ENCODE results near the gene FIBCD1. TPM values are rescaled to one million over a fixed set of nuclear protein-coding genes. Genes with fewer than 3 reads are reported as not detected.

FIBCD1 gene
- total RNA-seq, result 1 to 10 TPM in 1 of 4 donors, not detected in 3; 4.2 TPM

GRCh38 chr9:130938652-130939404 lies at the start of gene FIBCD1:
Gene FIBCD1 (minus strand): TSS chr9:130939247. CDS start chr9:130938607, 640 bp downstream.
- no peak for TF ChIP-seq CTCF (IDR thresholded peaks at IDR 0.05; ENCODE audit: low read depth)

- no peak for TF ChIP-seq CTCF (IDR thresholded peaks at IDR 0.05; ENCODE audit: low read depth)
Measured at GRCh38 chr9:130988400-130988747, 49.3 kb upstream of the FIBCD1 start.

GRCh38 chr9:130987738-130988399 lies 48.8 kb upstream of the FIBCD1 start:
- TF ChIP-seq CTCF (IDR thresholded peaks at IDR 0.05; ENCODE audit: low read depth), result no peak

- TF ChIP-seq CTCF (IDR thresholded peaks at IDR 0.05; ENCODE audit: low read depth), result no peak
Measured at GRCh38 chr9:130987054-130987453, 48.0 kb upstream of the FIBCD1 start.

- TF ChIP-seq CTCF (IDR thresholded peaks at IDR 0.05; ENCODE audit: low read depth), result no peak
Measured at GRCh38 chr9:130986356-130986965, 47.4 kb upstream of the FIBCD1 start.

GRCh38 chr9:130985606-130986162 lies 46.6 kb upstream of the FIBCD1 start:
- TF ChIP-seq CTCF (IDR thresholded peaks at IDR 0.05; ENCODE audit: low read depth), result no peak

- no peak for TF ChIP-seq CTCF (IDR thresholded peaks at IDR 0.05; ENCODE audit: low read depth)
Measured at GRCh38 chr9:130985029-130985428, 46.0 kb upstream of the FIBCD1 start.
